HepG2 (cell line): ENCODE data around the gene RHBG. TPM values are rescaled to one million over a fixed set of nuclear protein-coding genes. Genes with fewer than 3 reads are reported as not detected.
A peak's percentile ranks its signal among the peaks of the same experiment; 100 is the strongest.

Experiments
- ATF3 ChIP-seq: sonication (generic); formaldehyde crosslinking; IDR thresholded peaks from 2 replicates; pipeline ENCODE4 v1.4.0; 2020; ENCODE audit warnings: missing genetic modification reagents
- CBX1 ChIP-seq: IDR thresholded peaks from one replicate; pipeline ENCODE4 v1.6.1; 2016; ENCODE audit warnings: antibody characterized with exemption, low read depth
- DNMT1 ChIP-seq: sonication (generic); formaldehyde crosslinking; IDR thresholded peaks from 2 replicates; pipeline ENCODE4 v1.5.1; 2020; ENCODE audit warnings: mild to moderate bottlenecking, missing genetic modification reagents
- MLXIP ChIP-seq: sonication (generic); formaldehyde crosslinking; IDR thresholded peaks from 2 replicates; pipeline ENCODE4 v1.9.0; 2021; ENCODE audit warnings: missing genetic modification reagents, borderline replicate concordance
- PAWR ChIP-seq: sonication (generic); formaldehyde crosslinking; IDR thresholded peaks from 2 replicates; pipeline ENCODE4 v1.4.0; 2020; ENCODE audit warnings: missing genetic modification reagents, mild to moderate bottlenecking, borderline replicate concordance
- SRSF9 ChIP-seq: fragments of 200-400 bp; formaldehyde crosslinking; IDR thresholded peaks from 2 replicates; pipeline ENCODE4 v1.6.1; 2018; ENCODE audit warnings: borderline replicate concordance, mild to moderate bottlenecking, low read depth, low read length; ENCODE audit not compliant: insufficient read depth, poor library complexity, severe bottlenecking
- TFDP2 ChIP-seq: sonication (generic); formaldehyde crosslinking; IDR thresholded peaks from 2 replicates; pipeline ENCODE4 v1.4.0; 2020; ENCODE audit warnings: missing genetic modification reagents
- XRCC5 ChIP-seq: fragments of 200-400 bp; formaldehyde crosslinking; optimal IDR thresholded peaks from 2 replicates; pipeline ENCODE3; 2017; ENCODE audit warnings: mild to moderate bottlenecking, low read length
- ZBTB7A ChIP-seq: sonication (generic); formaldehyde crosslinking; IDR thresholded peaks from 2 replicates; pipeline ENCODE4 v1.8.0; 2022; ENCODE audit warnings: mild to moderate bottlenecking, missing genetic modification reagents
- ZFAT ChIP-seq: sonication (generic); formaldehyde crosslinking; conservative IDR thresholded peaks from 2 replicates; pipeline ENCODE4 v1.8.1; 2023; ENCODE audit warnings: missing genetic modification reagents, inconsistent platforms
- ZNF292 ChIP-seq: sonication (generic); formaldehyde crosslinking; IDR thresholded peaks from 2 replicates; pipeline ENCODE4 v1.8.1; 2022; ENCODE audit warnings: mild to moderate bottlenecking, low read depth, missing genetic modification reagents, borderline replicate concordance
- ZNF335 ChIP-seq: sonication (generic); formaldehyde crosslinking; IDR thresholded peaks from 2 replicates; pipeline ENCODE4 v1.4.0; 2020; ENCODE audit warnings: missing genetic modification reagents
- polyA plus RNA-seq, 8 experiments: library from polyadenylated mRNA; depleted of rRNA in 3 of 8; stranded (reverse) in 7 of 8; unstranded in 1 of 8; fragments of >200 nt; fragmentation: Illumina TruSeq in 4 of 8; extraction: Trizol in 4 of 8; gene quantifications; 2 replicates each; pipeline versions ENCODE4 v1.2.1 to v1.2.3, GENCODE V29; 2011 to 2016; ENCODE audit warnings: low read depth in 4 of 8, missing spikeins in 1 of 8, mixed read lengths in 1 of 8; ENCODE audit not compliant: insufficient read depth in 1 of 8
- total RNA-seq, 5 experiments: library from RNA; depleted of rRNA; stranded (reverse); fragments of >200 nt; fragmentation: Illumina TruSeq; extraction: Trizol; gene quantifications; 2 replicates each; pipeline ENCODE4 v1.2.3, GENCODE V29; 2016; ENCODE audit warnings: low read depth in 1 of 5
- TF ChIP-seq, protein P1 (sequence below): sonication (generic); formaldehyde crosslinking; IDR thresholded peaks from 2 replicates; pipeline ENCODE4 v1.5.1; 2020; ENCODE audit warnings: mild to moderate bottlenecking, missing genetic modification reagents, borderline replicate concordance
- TF ChIP-seq, protein P2 (sequence below): sonication (generic); formaldehyde crosslinking; IDR thresholded peaks from 2 replicates; pipeline ENCODE4 v1.4.0; 2020; ENCODE audit warnings: missing genetic modification reagents, borderline replicate concordance
- TF ChIP-seq, protein P3 (sequence below): sonication (generic); formaldehyde crosslinking; IDR thresholded peaks from 2 replicates; pipeline ENCODE4 v1.8.1; 2022; ENCODE audit warnings: low read depth, mild to moderate bottlenecking, missing genetic modification reagents

RHBG gene
- total and polyA plus RNA-seq, 2 of the 13 experiments (the other 11 are each of a cell fraction or from before 2014, with no cell fraction given), result 61.8 to 73.5 TPM

DNA sequence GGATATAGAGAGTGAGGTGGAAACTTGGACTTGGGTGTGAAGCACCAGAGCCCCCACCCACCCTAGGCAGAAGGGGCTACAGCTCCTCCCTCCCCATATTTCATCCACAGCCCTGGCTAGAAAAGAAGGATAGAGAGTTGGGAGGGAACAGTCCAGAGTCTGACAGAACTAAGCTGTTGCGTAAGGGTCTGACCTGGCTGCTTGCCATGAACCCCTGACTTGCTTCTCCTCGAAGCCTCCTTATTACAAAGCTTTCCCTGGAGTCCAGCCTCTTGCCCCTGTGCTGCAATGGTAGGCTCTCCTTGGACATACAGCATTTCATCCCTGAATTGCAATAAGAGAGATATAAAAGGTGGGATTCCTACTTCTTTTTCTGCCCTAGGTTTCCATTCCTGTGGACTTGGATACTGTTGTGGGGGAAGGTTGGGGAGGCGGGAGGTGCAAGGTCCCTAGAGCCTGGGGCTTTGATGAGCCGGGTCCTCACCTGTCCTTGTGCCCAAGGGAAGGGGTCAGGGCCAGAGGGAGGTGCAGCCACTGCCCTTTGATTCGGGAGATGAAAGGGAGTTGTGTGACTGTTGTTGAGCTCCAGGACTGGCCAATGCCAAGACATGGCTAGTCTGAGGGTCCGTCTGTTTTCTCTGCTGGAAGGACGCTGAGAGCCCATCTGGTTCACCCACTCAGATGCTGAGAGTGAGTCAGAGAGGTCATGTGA, 2.7 kb downstream of the RHBG start (continued):
- TF ChIP-seq ZFAT (CRISPR knock-in tag), result no peak
- TF ChIP-seq, protein P1, sequence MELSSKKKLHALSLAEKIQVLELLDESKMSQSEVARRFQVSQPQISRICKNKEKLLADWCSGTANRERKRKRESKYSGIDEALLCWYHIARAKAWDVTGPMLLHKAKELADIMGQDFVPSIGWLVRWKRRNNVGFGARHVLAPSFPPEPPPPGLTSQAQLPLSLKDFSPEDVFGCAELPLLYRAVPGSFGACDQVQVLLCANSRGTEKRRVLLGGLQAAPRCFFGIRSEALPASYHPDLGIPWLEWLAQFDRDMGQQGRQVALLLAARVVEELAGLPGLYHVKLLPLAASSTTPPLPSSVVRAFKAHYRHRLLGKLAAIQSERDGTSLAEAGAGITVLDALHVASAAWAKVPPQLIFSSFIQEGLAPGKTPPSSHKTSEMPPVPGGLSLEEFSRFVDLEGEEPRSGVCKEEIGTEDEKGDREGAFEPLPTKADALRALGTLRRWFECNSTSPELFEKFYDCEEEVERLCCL, result no peak
- TF ChIP-seq MLXIP (CRISPR knock-in tag), result no peak
- no peak for TF ChIP-seq ZNF335
- TF ChIP-seq ATF3 (CRISPR knock-in tag), result peak; percentile 65; the same call in 1 of the 2 replicates
- TF ChIP-seq, protein P2, sequence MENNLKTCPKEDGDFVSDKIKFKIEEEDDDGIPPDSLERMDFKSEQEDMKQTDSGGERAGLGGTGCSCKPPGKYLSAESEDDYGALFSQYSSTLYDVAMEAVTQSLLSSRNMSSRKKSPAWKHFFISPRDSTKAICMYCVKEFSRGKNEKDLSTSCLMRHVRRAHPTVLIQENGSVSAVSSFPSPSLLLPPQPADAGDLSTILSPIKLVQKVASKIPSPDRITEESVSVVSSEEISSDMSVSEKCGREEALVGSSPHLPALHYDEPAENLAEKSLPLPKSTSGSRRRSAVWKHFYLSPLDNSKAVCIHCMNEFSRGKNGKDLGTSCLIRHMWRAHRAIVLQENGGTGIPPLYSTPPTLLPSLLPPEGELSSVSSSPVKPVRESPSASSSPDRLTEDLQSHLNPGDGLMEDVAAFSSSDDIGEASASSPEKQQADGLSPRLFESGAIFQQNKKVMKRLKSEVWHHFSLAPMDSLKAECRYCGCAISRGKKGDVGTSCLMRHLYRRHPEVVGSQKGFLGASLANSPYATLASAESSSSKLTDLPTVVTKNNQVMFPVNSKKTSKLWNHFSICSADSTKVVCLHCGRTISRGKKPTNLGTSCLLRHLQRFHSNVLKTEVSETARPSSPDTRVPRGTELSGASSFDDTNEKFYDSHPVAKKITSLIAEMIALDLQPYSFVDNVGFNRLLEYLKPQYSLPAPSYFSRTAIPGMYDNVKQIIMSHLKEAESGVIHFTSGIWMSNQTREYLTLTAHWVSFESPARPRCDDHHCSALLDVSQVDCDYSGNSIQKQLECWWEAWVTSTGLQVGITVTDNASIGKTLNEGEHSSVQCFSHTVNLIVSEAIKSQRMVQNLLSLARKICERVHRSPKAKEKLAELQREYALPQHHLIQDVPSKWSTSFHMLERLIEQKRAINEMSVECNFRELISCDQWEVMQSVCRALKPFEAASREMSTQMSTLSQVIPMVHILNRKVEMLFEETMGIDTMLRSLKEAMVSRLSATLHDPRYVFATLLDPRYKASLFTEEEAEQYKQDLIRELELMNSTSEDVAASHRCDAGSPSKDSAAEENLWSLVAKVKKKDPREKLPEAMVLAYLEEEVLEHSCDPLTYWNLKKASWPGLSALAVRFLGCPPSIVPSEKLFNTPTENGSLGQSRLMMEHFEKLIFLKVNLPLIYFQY, result peak; percentile 58; the same call in 1 of the 2 replicates
- no peak for TF ChIP-seq PAWR (CRISPR knock-in tag)
- TF ChIP-seq XRCC5, result peak; percentile 82
- TF ChIP-seq TFDP2, result peak; percentile 43; the same call in 1 of the 2 replicates
- no peak for TF ChIP-seq SRSF9
- TF ChIP-seq CBX1, result no peak
- TF ChIP-seq DNMT1 (CRISPR knock-in tag), result no peak
- TF ChIP-seq, protein P3, sequence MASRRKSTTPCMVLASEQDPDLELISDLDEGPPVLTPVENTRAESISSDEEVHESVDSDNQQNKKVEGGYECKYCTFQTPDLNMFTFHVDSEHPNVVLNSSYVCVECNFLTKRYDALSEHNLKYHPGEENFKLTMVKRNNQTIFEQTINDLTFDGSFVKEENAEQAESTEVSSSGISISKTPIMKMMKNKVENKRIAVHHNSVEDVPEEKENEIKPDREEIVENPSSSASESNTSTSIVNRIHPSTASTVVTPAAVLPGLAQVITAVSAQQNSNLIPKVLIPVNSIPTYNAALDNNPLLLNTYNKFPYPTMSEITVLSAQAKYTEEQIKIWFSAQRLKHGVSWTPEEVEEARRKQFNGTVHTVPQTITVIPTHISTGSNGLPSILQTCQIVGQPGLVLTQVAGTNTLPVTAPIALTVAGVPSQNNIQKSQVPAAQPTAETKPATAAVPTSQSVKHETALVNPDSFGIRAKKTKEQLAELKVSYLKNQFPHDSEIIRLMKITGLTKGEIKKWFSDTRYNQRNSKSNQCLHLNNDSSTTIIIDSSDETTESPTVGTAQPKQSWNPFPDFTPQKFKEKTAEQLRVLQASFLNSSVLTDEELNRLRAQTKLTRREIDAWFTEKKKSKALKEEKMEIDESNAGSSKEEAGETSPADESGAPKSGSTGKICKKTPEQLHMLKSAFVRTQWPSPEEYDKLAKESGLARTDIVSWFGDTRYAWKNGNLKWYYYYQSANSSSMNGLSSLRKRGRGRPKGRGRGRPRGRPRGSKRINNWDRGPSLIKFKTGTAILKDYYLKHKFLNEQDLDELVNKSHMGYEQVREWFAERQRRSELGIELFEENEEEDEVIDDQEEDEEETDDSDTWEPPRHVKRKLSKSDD (CRISPR knock-in tag), result peak; percentile 53; the same call in 1 of the 2 replicates
- peak; percentile 69; the same call in 1 of the 2 replicates for TF ChIP-seq ZNF292 (CRISPR knock-in tag)
- peak; percentile 82 for TF ChIP-seq ZBTB7A (CRISPR knock-in tag)
